Fibroblast of lung (primary cell): ENCODE results near the gene GPR32. TPM values are rescaled to one million over a fixed set of nuclear protein-coding genes. Genes with fewer than 3 reads are reported as not detected.

Experiments
- DNase-seq, 2 donors: peaks; one replicate each; pipeline versions ENCODE4 v3.0.0 to v3.0.0-alpha.2; 2010; ENCODE audit warnings: low read depth in 2 of 2
- H2AFZ ChIP-seq: 2 replicates; pipeline ENCODE4 v1.5.1; 2012; ENCODE audit warnings: low read length, control low read depth, inconsistent platforms
- H3K27ac ChIP-seq: 2 replicates; pipeline ENCODE4 v1.5.1; 2011; ENCODE audit warnings: low read length, control low read depth; ENCODE audit not compliant: insufficient read depth
- H3K27me3 ChIP-seq: 2 replicates; pipeline ENCODE4 v1.5.1; 2011; ENCODE audit warnings: mild to moderate bottlenecking, low read length; ENCODE audit not compliant: control insufficient read depth, insufficient read depth
- H3K36me3 ChIP-seq: 2 replicates; pipeline ENCODE4 v1.5.1; 2011; ENCODE audit warnings: low read length; ENCODE audit not compliant: control insufficient read depth, insufficient read depth
- H3K4me1 ChIP-seq: 2 replicates; pipeline ENCODE4 v1.5.1; 2011; ENCODE audit warnings: low read length; ENCODE audit not compliant: control insufficient read depth, insufficient read depth; ENCODE audit errors: extremely low read depth
- H3K4me2 ChIP-seq: 2 replicates; pipeline ENCODE4 v1.5.1; 2011; ENCODE audit warnings: low read length, control low read depth; ENCODE audit not compliant: insufficient read depth; ENCODE audit errors: extremely low read depth
- H3K4me3 ChIP-seq, 4 experiments: fragments of 200-600 bp in 1 of 4; sonication (generic) in 1 of 4; replicated peaks in 1 of 4; 2 replicates each; pipeline ENCODE4 v1.5.1; 2011 to 2016; ENCODE audit warnings: low read length in 4 of 4, low read depth in 3 of 4, mild to moderate bottlenecking in 3 of 4, control low read depth in 2 of 4, inconsistent platforms in 1 of 4, mixed read lengths in 1 of 4; ENCODE audit not compliant: insufficient read depth in 1 of 4; ENCODE audit errors: control extremely low read depth in 1 of 4
- H3K79me2 ChIP-seq: 2 replicates; pipeline ENCODE4 v1.5.1; 2012; ENCODE audit warnings: mild to moderate bottlenecking, low read length, inconsistent platforms; ENCODE audit not compliant: control insufficient read depth, insufficient read depth
- H3K9ac ChIP-seq: 2 replicates; pipeline ENCODE4 v1.5.1; 2011; ENCODE audit warnings: mild to moderate bottlenecking, low read length, control low read depth; ENCODE audit not compliant: insufficient read depth
- H3K9me3 ChIP-seq: 2 replicates; pipeline ENCODE4 v1.5.1; 2012; ENCODE audit warnings: low read depth, low read length; ENCODE audit not compliant: control insufficient read depth, insufficient read depth
- H4K20me1 ChIP-seq: 2 replicates; pipeline ENCODE4 v1.5.1; 2011; ENCODE audit warnings: low read length; ENCODE audit not compliant: control insufficient read depth, insufficient read depth; ENCODE audit errors: extremely low read depth
- CTCF ChIP-seq, 2 donors: IDR thresholded peaks in 1 of 2; conservative IDR thresholded peaks in 1 of 2; 1 replicate in 1 of 2; 2 replicates in 1 of 2; pipeline ENCODE4 v1.5.1; 2011 to 2012; ENCODE audit warnings: low read length in 2 of 2, control low read depth in 1 of 2, inconsistent platforms in 1 of 2, low read depth in 1 of 2, mild to moderate bottlenecking in 1 of 2
- EZH2 ChIP-seq: IDR thresholded peaks from 2 replicates; pipeline ENCODE4 v1.5.1; 2012; ENCODE audit warnings: low read length, control low read depth, mild to moderate bottlenecking; ENCODE audit errors: missing control alignments
- polyA plus RNA-seq, 2 donors: library from polyadenylated mRNA; depleted of rRNA in 1 of 2; stranded (reverse) in 1 of 2; unstranded in 1 of 2; fragments of >200 nt; gene quantifications; 2 replicates each; pipeline ENCODE4 v1.2.1, GENCODE V29; 2011 to 2012; ENCODE audit warnings: missing spikeins in 1 of 2
- total RNA-seq: library from RNA; depleted of rRNA; stranded (reverse); fragments of >200 nt; gene quantifications from 2 replicates; pipeline ENCODE4 v1.2.1, GENCODE V29; 2014

GPR32 gene
- total and polyA plus RNA-seq, 2 donors (not counting 1 experiment from before 2014, with no cell fraction given), result not detected

- no peak for DNase-seq
- H4K20me1 ChIP-seq, result no peaks in the 10 kb centered on the region
- TF ChIP-seq CTCF (conservative IDR thresholded peaks at IDR 0.05 in 1 of 2, IDR thresholded peaks at IDR 0.05 in 1 of 2; ENCODE audit: low read depth in 1 of 2, low read length in 2 of 2) (no peak), EZH2 (no peak)
- H3K4me2 ChIP-seq, result no peak overlapping the region
- no peaks in the 10 kb centered on the region for H3K79me2 ChIP-seq
- H3K9me3 ChIP-seq, result no peaks in the 10 kb centered on the region
- H2AFZ ChIP-seq, result no peak overlapping the region
- H3K27ac ChIP-seq, result no peak overlapping the region
- H3K4me1 ChIP-seq, result no peaks in the 10 kb centered on the region
- H3K27me3 ChIP-seq, result no peaks in the 10 kb centered on the region
- H3K4me3 ChIP-seq, result no peak overlapping the region
- H3K9ac ChIP-seq, result no peak overlapping the region
- H3K36me3 ChIP-seq, result peaks cover 8% of the 10 kb centered on the region
These were observed 23.3 kb downstream of the GPR32 start for GRCh38 chr19:50793558-50794065.

- no peaks in the 10 kb centered on the region for H3K27me3 ChIP-seq
- no peak for DNase-seq
- no peaks in the 10 kb centered on the region for H3K4me1 ChIP-seq
- no peak overlapping the region for H3K4me2 ChIP-seq
- H3K9me3 ChIP-seq, result no peaks in the 10 kb centered on the region
- H3K79me2 ChIP-seq, result no peaks in the 10 kb centered on the region
- no peak overlapping the region for H3K4me3 ChIP-seq
- peaks cover 11% of the 10 kb centered on the region for H3K36me3 ChIP-seq
- no peak overlapping the region for H3K9ac ChIP-seq
- H2AFZ ChIP-seq, result no peak overlapping the region
- TF ChIP-seq EZH2 (no peak), CTCF (conservative IDR thresholded peaks at IDR 0.05 in 1 of 2, IDR thresholded peaks at IDR 0.05 in 1 of 2; ENCODE audit: low read depth in 1 of 2, low read length in 2 of 2) (no peak)
- H4K20me1 ChIP-seq, result no peaks in the 10 kb centered on the region
- no peak overlapping the region for H3K27ac ChIP-seq
These were observed 24.0 kb downstream of the GPR32 start for GRCh38 chr19:50794074-50794875.

- peaks cover 5% of the 10 kb centered on the region for H3K79me2 ChIP-seq
- no peaks in the 10 kb centered on the region for H3K4me1 ChIP-seq
- H2AFZ ChIP-seq, result no peak overlapping the region
- H3K4me3 ChIP-seq, result no peak overlapping the region
- H3K9me3 ChIP-seq, result no peaks in the 10 kb centered on the region
- TF ChIP-seq EZH2 (no peak), CTCF (conservative IDR thresholded peaks at IDR 0.05 in 1 of 2, IDR thresholded peaks at IDR 0.05 in 1 of 2; ENCODE audit: low read depth in 1 of 2, low read length in 2 of 2) (peak in 1 of 2 donors; percentile 17)
- no peak overlapping the region for H3K9ac ChIP-seq
- DNase-seq, result no peak
- no peak overlapping the region for H3K27ac ChIP-seq
- H3K27me3 ChIP-seq, result no peaks in the 10 kb centered on the region
- H4K20me1 ChIP-seq, result no peaks in the 10 kb centered on the region
- no peak overlapping the region for H3K4me2 ChIP-seq
- peaks cover 11% of the 10 kb centered on the region for H3K36me3 ChIP-seq
These were observed 24.8 kb downstream of the GPR32 start for GRCh38 chr19:50794876-50795663.
